Osteoblast (primary cell): ENCODE results near the gene CRYGD. TPM values are rescaled to one million over a fixed set of nuclear protein-coding genes. Genes with fewer than 3 reads are reported as not detected.

ENCODE experiments used
- DNase-seq: peaks from one replicate; pipeline ENCODE4 v3.0.0; 2011; ENCODE audit warnings: low spot score, mixed read lengths; ENCODE audit not compliant: insufficient read length; ENCODE audit errors: missing footprints
- H2AFZ ChIP-seq: 2 replicates; pipeline ENCODE4 v1.6.0; 2011; ENCODE audit warnings: mild to moderate bottlenecking, low read length
- H3K27ac ChIP-seq: 2 replicates; pipeline ENCODE4 v1.5.1; 2011; ENCODE audit warnings: mild to moderate bottlenecking, low read depth, low read length, moderate library complexity
- H3K27me3 ChIP-seq: 2 replicates; pipeline ENCODE4 v1.6.0; 2012; ENCODE audit warnings: mild to moderate bottlenecking, control low read depth, inconsistent platforms, low read length, moderate library complexity; ENCODE audit not compliant: insufficient read depth
- H3K36me3 ChIP-seq: 2 replicates; pipeline ENCODE4 v1.5.1; 2011; ENCODE audit warnings: mild to moderate bottlenecking, low read length, control low read depth, moderate library complexity; ENCODE audit not compliant: insufficient read depth
- H3K4me1 ChIP-seq: 2 replicates; pipeline ENCODE4 v1.5.1; 2011; ENCODE audit warnings: mild to moderate bottlenecking, low read length, control low read depth, moderate library complexity; ENCODE audit not compliant: insufficient read depth
- H3K4me2 ChIP-seq: 2 replicates; pipeline ENCODE4 v1.6.0; 2011; ENCODE audit warnings: mild to moderate bottlenecking, low read length; ENCODE audit not compliant: insufficient read depth
- H3K4me3 ChIP-seq: fragments of 200-600 bp; sonication (generic); 3 replicates; pipeline ENCODE4 v1.5.1; 2012; ENCODE audit warnings: mild to moderate bottlenecking, low read length, inconsistent platforms; ENCODE audit not compliant: insufficient read depth
- H3K79me2 ChIP-seq: 2 replicates; pipeline ENCODE4 v1.6.0; 2012; ENCODE audit warnings: mild to moderate bottlenecking, low read length, control low read depth, inconsistent platforms; ENCODE audit not compliant: insufficient read depth
- H3K9me3 ChIP-seq: 2 replicates; pipeline ENCODE4 v1.5.1; 2011; ENCODE audit warnings: low read depth, low read length, control low read depth
- H4K20me1 ChIP-seq: 2 replicates; pipeline ENCODE4 v1.6.0; 2012; ENCODE audit warnings: mild to moderate bottlenecking, low read length, control low read depth; ENCODE audit not compliant: insufficient read depth
- CTCF ChIP-seq: IDR thresholded peaks from 2 replicates; pipeline ENCODE4 v1.5.1; 2011; ENCODE audit warnings: mild to moderate bottlenecking, low read depth, low read length, moderate library complexity; ENCODE audit errors: extremely low read depth
- total RNA-seq: library from RNA; depleted of rRNA; stranded (reverse); fragments of >200 nt; gene quantifications from 2 replicates; pipeline ENCODE4 v1.2.3, GENCODE V29; 2012

Gene CRYGD
- total RNA-seq, 1 donor = not detected

DNA sequence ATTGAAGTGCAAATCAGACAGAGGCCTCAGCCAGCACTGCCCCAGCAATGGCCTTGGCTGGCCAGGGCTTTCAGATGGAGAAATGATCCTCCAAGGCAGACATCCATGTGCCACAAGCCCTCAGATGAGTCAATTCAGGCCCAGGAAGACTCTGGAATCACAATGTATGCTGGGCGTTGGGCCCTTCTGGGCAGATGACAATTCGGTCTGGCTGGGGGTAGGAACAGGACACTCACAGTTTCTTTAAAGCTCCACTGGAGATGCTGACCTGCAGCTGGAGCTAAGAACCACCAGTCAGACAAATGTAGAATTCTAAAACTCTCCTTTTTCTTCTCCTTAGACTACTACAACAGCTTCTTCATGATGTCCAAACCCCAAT is 12.4 kb upstream of the CRYGD start:
- H2AFZ ChIP-seq = no peak overlapping the region
- H3K79me2 ChIP-seq = no peaks in the 10 kb centered on the region
- no peaks in the 10 kb centered on the region for H3K27me3 ChIP-seq
- H3K4me2 ChIP-seq = no peak overlapping the region
- TF ChIP-seq CTCF = no peak
- no peaks in the 10 kb centered on the region for H4K20me1 ChIP-seq
- H3K4me1 ChIP-seq = no peaks in the 10 kb centered on the region
- no peaks in the 10 kb centered on the region for H3K9me3 ChIP-seq
- H3K4me3 ChIP-seq = no peak overlapping the region
- H3K36me3 ChIP-seq = no peaks in the 10 kb centered on the region
- no peak for DNase-seq
- H3K27ac ChIP-seq = no peak overlapping the region

- Histone ChIP-seq H3K4me2 (no peak overlapping the region), H3K27me3 (no peaks in the 10 kb centered on the region), H3K4me3 (no peak overlapping the region), H2AFZ (no peak overlapping the region), H4K20me1 (no peaks in the 10 kb centered on the region), H3K27ac (no peak overlapping the region), H3K36me3 (no peaks in the 10 kb centered on the region), H3K79me2 (no peaks in the 10 kb centered on the region), H3K9me3 (no peaks in the 10 kb centered on the region), H3K4me1 (no peaks in the 10 kb centered on the region)
- no peak for DNase-seq
- no peak for TF ChIP-seq CTCF
These were observed 11.7 kb upstream of the CRYGD start for GRCh38 chr2:208135794-208136715.

GRCh38 chr2:208134928-208135586 is 10.7 kb upstream of the CRYGD start:
- Histone ChIP-seq H3K27me3 (no peaks in the 10 kb centered on the region), H3K4me2 (no peak overlapping the region), H4K20me1 (no peaks in the 10 kb centered on the region), H3K4me3 (no peak overlapping the region), H2AFZ (no peak overlapping the region), H3K9me3 (no peaks in the 10 kb centered on the region), H3K36me3 (no peaks in the 10 kb centered on the region), H3K27ac (no peak overlapping the region), H3K79me2 (no peaks in the 10 kb centered on the region), H3K4me1 (no peaks in the 10 kb centered on the region)
- TF ChIP-seq CTCF = no peak
- DNase-seq = no peak

- H3K4me2 ChIP-seq = no peak overlapping the region
- no peak overlapping the region for H2AFZ ChIP-seq
- H3K4me1 ChIP-seq = no peaks in the 10 kb centered on the region
- no peaks in the 10 kb centered on the region for H3K79me2 ChIP-seq
- H3K36me3 ChIP-seq = no peaks in the 10 kb centered on the region
- no peak for TF ChIP-seq CTCF
- no peak for DNase-seq
- H3K4me3 ChIP-seq = no peak overlapping the region
- no peak overlapping the region for H3K27ac ChIP-seq
- H4K20me1 ChIP-seq = no peaks in the 10 kb centered on the region
- H3K27me3 ChIP-seq = no peaks in the 10 kb centered on the region
- no peaks in the 10 kb centered on the region for H3K9me3 ChIP-seq
These were observed 6.4 kb upstream of the CRYGD start for GRCh38 chr2:208130712-208131110.
